ENCODE measurements around the gene ANGPTL1.

Gene ANGPTL1

GRCh38 chr1:178846306-178846705, 24.6 kb downstream of the ANGPTL1 start:
- Histone ChIP-seq H3K9me3 (ENCODE audit: control insufficient read depth, insufficient read depth, low read length) (no peaks in the 10 kb centered on the region), H3K9ac (ENCODE audit: low read depth, low read length) (no peak overlapping the region), H3K4me1 (ENCODE audit: insufficient read depth, low read length) (no peaks in the 10 kb centered on the region), H3K36me3 (ENCODE audit: insufficient read depth, low read length) (no peaks in the 10 kb centered on the region)

- no peaks in the 10 kb centered on the region for H3K4me1 ChIP-seq (ENCODE audit: insufficient read depth, low read length)
Measured at GRCh38 chr1:178844436-178844835, 26.4 kb downstream of the ANGPTL1 start.

GRCh38 chr1:178825167-178825566, 45.7 kb downstream of the ANGPTL1 start:
- Histone ChIP-seq H3K9me3 (ENCODE audit: control insufficient read depth, insufficient read depth, low read length) (no peaks in the 10 kb centered on the region), H3K36me3 (ENCODE audit: insufficient read depth, low read length) (no peaks in the 10 kb centered on the region), H3K9ac (ENCODE audit: low read depth, low read length) (no peak overlapping the region), H3K4me1 (ENCODE audit: insufficient read depth, low read length) (no peaks in the 10 kb centered on the region)

More at GRCh38 chr1:178844436-178844835, 26.4 kb downstream of the ANGPTL1 start:
- Histone ChIP-seq H3K9me3 (ENCODE audit: control insufficient read depth, insufficient read depth, low read length) (no peaks in the 10 kb centered on the region), H3K9ac (ENCODE audit: low read depth, low read length) (no peak overlapping the region), H3K36me3 (ENCODE audit: insufficient read depth, low read length) (no peaks in the 10 kb centered on the region)

- Histone ChIP-seq H3K9me3 (ENCODE audit: control insufficient read depth, insufficient read depth, low read length) (no peaks in the 10 kb centered on the region), H3K9ac (ENCODE audit: low read depth, low read length) (no peak overlapping the region), H3K4me1 (ENCODE audit: insufficient read depth, low read length) (no peaks in the 10 kb centered on the region), H3K36me3 (ENCODE audit: insufficient read depth, low read length) (no peaks in the 10 kb centered on the region)
Measured at GRCh38 chr1:178821134-178821866, 49.6 kb downstream of the ANGPTL1 start.

- Histone ChIP-seq H3K9me3 (ENCODE audit: control insufficient read depth, insufficient read depth, low read length) (no peaks in the 10 kb centered on the region), H3K9ac (ENCODE audit: low read depth, low read length) (no peak overlapping the region), H3K36me3 (ENCODE audit: insufficient read depth, low read length) (no peaks in the 10 kb centered on the region), H3K4me1 (ENCODE audit: insufficient read depth, low read length) (no peaks in the 10 kb centered on the region)
Measured at GRCh38 chr1:178819123-178819522, 51.8 kb downstream of the ANGPTL1 start.

GRCh38 chr1:178818416-178818815, 52.5 kb downstream of the ANGPTL1 start:
- H3K9me3 ChIP-seq (ENCODE audit: control insufficient read depth, insufficient read depth, low read length): no peaks in the 10 kb centered on the region

GRCh38 chr1:178810585-178810984, 60.3 kb downstream of the ANGPTL1 start:
- no peaks in the 10 kb centered on the region for H3K4me1 ChIP-seq (ENCODE audit: insufficient read depth, low read length)
- H3K9ac ChIP-seq (ENCODE audit: low read depth, low read length): no peak overlapping the region
- no peaks in the 10 kb centered on the region for H3K9me3 ChIP-seq (ENCODE audit: control insufficient read depth, insufficient read depth, low read length)
- no peaks in the 10 kb centered on the region for H3K36me3 ChIP-seq (ENCODE audit: insufficient read depth, low read length)

More at GRCh38 chr1:178818416-178818815, 52.5 kb downstream of the ANGPTL1 start:
- Histone ChIP-seq H3K4me1 (ENCODE audit: insufficient read depth, low read length) (no peaks in the 10 kb centered on the region), H3K36me3 (ENCODE audit: insufficient read depth, low read length) (no peaks in the 10 kb centered on the region), H3K9ac (ENCODE audit: low read depth, low read length) (no peak overlapping the region)

- no peaks in the 10 kb centered on the region for H3K4me1 ChIP-seq (ENCODE audit: insufficient read depth, low read length)
- no peaks in the 10 kb centered on the region for H3K9me3 ChIP-seq (ENCODE audit: control insufficient read depth, insufficient read depth, low read length)
- no peak overlapping the region for H3K9ac ChIP-seq (ENCODE audit: low read depth, low read length)
- no peaks in the 10 kb centered on the region for H3K36me3 ChIP-seq (ENCODE audit: insufficient read depth, low read length)
Measured at GRCh38 chr1:178808529-178808928, 62.3 kb downstream of the ANGPTL1 start.

GRCh38 chr1:178806665-178807300, 64.1 kb downstream of the ANGPTL1 start:
- H3K9ac ChIP-seq (ENCODE audit: low read depth, low read length): no peak overlapping the region
- H3K36me3 ChIP-seq (ENCODE audit: insufficient read depth, low read length): no peaks in the 10 kb centered on the region
- H3K4me1 ChIP-seq (ENCODE audit: insufficient read depth, low read length): no peaks in the 10 kb centered on the region
- no peaks in the 10 kb centered on the region for H3K9me3 ChIP-seq (ENCODE audit: control insufficient read depth, insufficient read depth, low read length)

- Histone ChIP-seq H3K4me1 (ENCODE audit: insufficient read depth, low read length) (no peaks in the 10 kb centered on the region), H3K36me3 (ENCODE audit: insufficient read depth, low read length) (no peaks in the 10 kb centered on the region), H3K9ac (ENCODE audit: low read depth, low read length) (no peak overlapping the region), H3K9me3 (ENCODE audit: control insufficient read depth, insufficient read depth, low read length) (no peaks in the 10 kb centered on the region)
Measured at GRCh38 chr1:178802873-178803272, 68.0 kb downstream of the ANGPTL1 start.
